ENCODE results near the gene KY.

Gene KY

GRCh38 chr3:134564991-134565390 lies 85.8 kb downstream of the KY start:
- no peak for DNase-seq
- peaks cover 10 to 23% of the 10 kb centered on the region in 2 experiments for H3K36me3 ChIP-seq (ENCODE audit: control insufficient read depth in 1 of 2, insufficient read depth in 2 of 2, low read depth in 1 of 2, low read length in 2 of 2)
- no peak overlapping the region for H2BK120ac ChIP-seq (ENCODE audit: low read depth, low read length)
- H3K23ac ChIP-seq (ENCODE audit: low read length in 2 of 2), result no peak overlapping the region
- no peak overlapping the region for H3K9ac ChIP-seq (ENCODE audit: low read length)
- H3K27me3 ChIP-seq (ENCODE audit: control insufficient read depth in 1 of 2, insufficient read depth in 1 of 2, low read length in 2 of 2), result no peaks in the 10 kb centered on the region
- H3K27ac ChIP-seq (ENCODE audit: low read length, poor library complexity, severe bottlenecking), result no peak overlapping the region
- H3K9me3 ChIP-seq (ENCODE audit: control insufficient read depth, low read length), result no peaks in the 10 kb centered on the region
- no peak overlapping the region for H3K4me3 ChIP-seq (ENCODE audit: insufficient read depth in 1 of 2, low read depth in 1 of 2, low read length in 2 of 2)
- no peak overlapping the region for H2BK12ac ChIP-seq (ENCODE audit: low read length in 2 of 2)
- H3K79me1 ChIP-seq (replicated peaks; ENCODE audit: low read length, poor library complexity, severe bottlenecking), result no peaks in the 10 kb centered on the region
- no peak overlapping the region for H2BK15ac ChIP-seq (ENCODE audit: low read depth, poor library complexity, severe bottlenecking)
- no peak overlapping the region for H2AK5ac ChIP-seq (ENCODE audit: low read length, severe bottlenecking)
- 100% methylated on average over 1 of the region's 2 CpGs for WGBS
- no peak overlapping the region for H3K14ac ChIP-seq (ENCODE audit: low read length in 2 of 2)
- H3K4me2 ChIP-seq (ENCODE audit: low read length, poor library complexity, severe bottlenecking), result no peak overlapping the region
- H3K18ac ChIP-seq (ENCODE audit: low read depth in 1 of 2, low read length in 2 of 2), result no peak overlapping the region
- H3K4ac ChIP-seq (ENCODE audit: low read depth in 1 of 2, low read length in 2 of 2), result no peak overlapping the region
- no peak overlapping the region for H2AFZ ChIP-seq (ENCODE audit: low read depth, low read length)
- H4K91ac ChIP-seq (ENCODE audit: low read length), result no peak overlapping the region
- H3K4me1 ChIP-seq (ENCODE audit: control insufficient read depth, insufficient read depth, low read depth, low read length), result peaks cover 6% of the 10 kb centered on the region
- H4K8ac ChIP-seq (ENCODE audit: low read length), result no peak overlapping the region
- no peak overlapping the region for H2BK5ac ChIP-seq (ENCODE audit: low read depth, low read length, poor library complexity, severe bottlenecking)

DNA sequence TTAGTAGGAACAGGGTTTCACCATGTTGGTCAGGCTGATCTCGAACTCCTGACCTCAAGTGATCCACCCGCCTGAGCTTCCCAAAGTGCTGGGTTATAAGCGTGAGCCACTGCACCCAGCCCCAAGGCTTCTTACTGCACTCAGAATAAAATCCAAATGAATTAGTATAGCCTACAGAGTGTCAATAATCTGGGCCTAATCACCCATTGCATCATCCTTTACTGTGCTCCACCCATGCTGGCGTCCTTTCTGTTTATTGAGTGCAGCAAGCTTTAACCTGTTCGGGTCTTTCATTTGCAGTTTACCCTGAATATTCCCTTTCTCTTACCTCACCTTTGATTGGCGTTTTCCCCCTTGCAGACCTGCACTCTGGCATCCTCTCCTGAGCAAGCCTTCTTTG lies 87.2 kb downstream of the KY start:
- 98% methylated on average over 6 of the region's 6 CpGs for WGBS
- no peaks in the 10 kb centered on the region for H3K9me3 ChIP-seq (ENCODE audit: control insufficient read depth, low read length)

DNA sequence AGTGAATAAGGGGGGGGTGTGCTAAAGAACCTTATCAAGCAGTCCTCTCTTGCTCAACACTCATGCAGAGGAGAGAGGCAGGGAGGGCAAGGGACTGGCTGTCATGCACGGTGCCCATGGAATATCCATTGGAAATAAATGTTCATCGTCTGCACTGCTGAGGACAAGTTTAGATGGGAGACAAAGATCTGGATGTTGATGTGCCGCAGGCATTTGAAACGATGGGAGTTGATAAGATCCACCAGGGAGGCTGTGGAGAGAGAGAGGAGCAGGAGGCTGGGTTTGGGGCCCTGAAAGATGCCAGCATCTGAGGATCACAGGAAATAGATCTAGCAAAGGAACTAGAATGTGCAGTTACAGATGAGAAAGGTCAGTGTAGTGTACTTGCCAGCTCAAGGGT lies 88.8 kb downstream of the KY start:
- Histone ChIP-seq H3K9me3 (ENCODE audit: control insufficient read depth, low read length) (no peaks in the 10 kb centered on the region), H2BK12ac (ENCODE audit: low read length in 2 of 2) (no peak overlapping the region), H2BK120ac (ENCODE audit: low read depth, low read length) (no peak overlapping the region), H3K4me2 (ENCODE audit: low read length, poor library complexity, severe bottlenecking) (no peak overlapping the region), H2BK5ac (ENCODE audit: low read depth, low read length, poor library complexity, severe bottlenecking) (no peak overlapping the region), H3K4me1 (ENCODE audit: control insufficient read depth, insufficient read depth, low read depth, low read length) (no peaks in the 10 kb centered on the region), H3K4ac (ENCODE audit: low read depth in 1 of 2, low read length in 2 of 2) (no peak overlapping the region), H3K4me3 (ENCODE audit: insufficient read depth in 1 of 2, low read depth in 1 of 2, low read length in 2 of 2) (no peak overlapping the region), H2BK15ac (ENCODE audit: low read depth, poor library complexity, severe bottlenecking) (no peak overlapping the region), H3K27ac (ENCODE audit: low read length, poor library complexity, severe bottlenecking) (no peak overlapping the region), H3K27me3 (ENCODE audit: control insufficient read depth in 1 of 2, insufficient read depth in 1 of 2, low read length in 2 of 2) (no peaks in the 10 kb centered on the region), H3K9ac (ENCODE audit: low read length) (no peak overlapping the region), H3K14ac (ENCODE audit: low read length in 2 of 2) (no peak overlapping the region), H3K18ac (ENCODE audit: low read depth in 1 of 2, low read length in 2 of 2) (no peak overlapping the region), H3K79me1 (replicated peaks; ENCODE audit: low read length, poor library complexity, severe bottlenecking) (no peaks in the 10 kb centered on the region), H3K23ac (ENCODE audit: low read length in 2 of 2) (no peak overlapping the region), H2AFZ (ENCODE audit: low read depth, low read length) (no peak overlapping the region), H3K36me3 (ENCODE audit: control insufficient read depth in 1 of 2, insufficient read depth in 2 of 2, low read depth in 1 of 2, low read length in 2 of 2) (peaks cover 9 to 38% of the 10 kb centered on the region in 2 experiments), H4K91ac (ENCODE audit: low read length) (no peak overlapping the region), H2AK5ac (ENCODE audit: low read length, severe bottlenecking) (no peak overlapping the region), H4K8ac (ENCODE audit: low read length) (no peak overlapping the region)
- WGBS, result 98% methylated on average over 4 of the region's 4 CpGs
- DNase-seq, result no peak

More for the DNA sequence above, 87.2 kb downstream of the KY start:
- Histone ChIP-seq H4K91ac (ENCODE audit: low read length) (no peak overlapping the region), H3K4me2 (ENCODE audit: low read length, poor library complexity, severe bottlenecking) (no peak overlapping the region), H3K23ac (ENCODE audit: low read length in 2 of 2) (no peak overlapping the region), H2BK12ac (ENCODE audit: low read length in 2 of 2) (no peak overlapping the region), H2BK120ac (ENCODE audit: low read depth, low read length) (no peak overlapping the region), H3K18ac (ENCODE audit: low read depth in 1 of 2, low read length in 2 of 2) (no peak overlapping the region), H2AK5ac (ENCODE audit: low read length, severe bottlenecking) (no peak overlapping the region), H3K36me3 (ENCODE audit: control insufficient read depth in 1 of 2, insufficient read depth in 2 of 2, low read depth in 1 of 2, low read length in 2 of 2) (peaks cover 9 to 34% of the 10 kb centered on the region in 2 experiments), H3K4me3 (ENCODE audit: insufficient read depth in 1 of 2, low read depth in 1 of 2, low read length in 2 of 2) (no peak overlapping the region), H4K8ac (ENCODE audit: low read length) (no peak overlapping the region), H3K27me3 (ENCODE audit: control insufficient read depth in 1 of 2, insufficient read depth in 1 of 2, low read length in 2 of 2) (no peaks in the 10 kb centered on the region), H3K4me1 (ENCODE audit: control insufficient read depth, insufficient read depth, low read depth, low read length) (peaks cover 6% of the 10 kb centered on the region), H3K79me1 (replicated peaks; ENCODE audit: low read length, poor library complexity, severe bottlenecking) (no peaks in the 10 kb centered on the region), H2BK5ac (ENCODE audit: low read depth, low read length, poor library complexity, severe bottlenecking) (no peak overlapping the region), H3K27ac (ENCODE audit: low read length, poor library complexity, severe bottlenecking) (no peak overlapping the region), H2BK15ac (ENCODE audit: low read depth, poor library complexity, severe bottlenecking) (no peak overlapping the region), H3K14ac (ENCODE audit: low read length in 2 of 2) (no peak overlapping the region), H2AFZ (ENCODE audit: low read depth, low read length) (no peak overlapping the region), H3K4ac (ENCODE audit: low read depth in 1 of 2, low read length in 2 of 2) (no peak overlapping the region), H3K9ac (ENCODE audit: low read length) (no peak overlapping the region)
- no peak for DNase-seq

DNA sequence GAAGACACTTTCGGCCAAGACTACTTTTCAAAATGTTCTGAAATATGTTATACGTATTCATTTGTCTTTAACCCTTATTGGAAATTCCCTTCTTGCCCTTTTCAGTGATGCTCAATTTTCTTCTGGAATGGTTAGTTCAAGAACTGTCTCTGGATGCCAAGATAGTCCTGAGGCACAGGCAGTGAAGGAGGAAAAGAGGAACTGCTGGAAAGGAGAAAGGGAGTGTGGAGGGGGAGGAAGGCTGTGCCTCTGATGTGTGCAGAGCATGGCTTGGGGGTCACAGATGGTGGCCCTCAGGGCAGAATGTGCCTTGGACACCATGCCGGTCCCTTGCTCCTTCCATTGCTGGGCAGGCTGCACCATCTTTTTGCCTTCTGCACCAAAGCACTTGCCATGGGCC lies 91.2 kb downstream of the KY start:
- H3K79me1 ChIP-seq (replicated peaks; ENCODE audit: low read length, poor library complexity, severe bottlenecking), result no peaks in the 10 kb centered on the region
- 90% methylated on average over 3 of the region's 3 CpGs for WGBS
- H3K4me2 ChIP-seq (ENCODE audit: low read length, poor library complexity, severe bottlenecking), result no peak overlapping the region
- H4K91ac ChIP-seq (ENCODE audit: low read length), result no peak overlapping the region
- H3K4me3 ChIP-seq (ENCODE audit: insufficient read depth in 1 of 2, low read depth in 1 of 2, low read length in 2 of 2), result no peak overlapping the region
- H2AK5ac ChIP-seq (ENCODE audit: low read length, severe bottlenecking), result no peak overlapping the region
- H3K36me3 ChIP-seq (ENCODE audit: control insufficient read depth in 1 of 2, insufficient read depth in 2 of 2, low read depth in 1 of 2, low read length in 2 of 2), result peaks cover 9 to 40% of the 10 kb centered on the region in 2 experiments
- H3K18ac ChIP-seq (ENCODE audit: low read depth in 1 of 2, low read length in 2 of 2), result no peak overlapping the region
- no peaks in the 10 kb centered on the region for H3K4me1 ChIP-seq (ENCODE audit: control insufficient read depth, insufficient read depth, low read depth, low read length)
- no peak overlapping the region for H3K23ac ChIP-seq (ENCODE audit: low read length in 2 of 2)
- no peaks in the 10 kb centered on the region for H3K9me3 ChIP-seq (ENCODE audit: control insufficient read depth, low read length)
- no peak overlapping the region for H2BK15ac ChIP-seq (ENCODE audit: low read depth, poor library complexity, severe bottlenecking)
- H2BK120ac ChIP-seq (ENCODE audit: low read depth, low read length), result no peak overlapping the region
- no peak overlapping the region for H2BK5ac ChIP-seq (ENCODE audit: low read depth, low read length, poor library complexity, severe bottlenecking)
- no peak for DNase-seq
- H2AFZ ChIP-seq (ENCODE audit: low read depth, low read length), result no peak overlapping the region
- H4K8ac ChIP-seq (ENCODE audit: low read length), result no peak overlapping the region
- H2BK12ac ChIP-seq (ENCODE audit: low read length in 2 of 2), result no peak overlapping the region
- H3K9ac ChIP-seq (ENCODE audit: low read length), result no peak overlapping the region
- H3K14ac ChIP-seq (ENCODE audit: low read length in 2 of 2), result peak overlapping the region in 1 of 2 experiments; percentile 95
- H3K4ac ChIP-seq (ENCODE audit: low read depth in 1 of 2, low read length in 2 of 2), result no peak overlapping the region
- no peak overlapping the region for H3K27ac ChIP-seq (ENCODE audit: low read length, poor library complexity, severe bottlenecking)
- no peaks in the 10 kb centered on the region for H3K27me3 ChIP-seq (ENCODE audit: control insufficient read depth in 1 of 2, insufficient read depth in 1 of 2, low read length in 2 of 2)
